Measurements from ENCODE around the gene ZNF444. TPM values are rescaled to one million over a fixed set of nuclear protein-coding genes. Genes with fewer than 3 reads are reported as not detected.

Gene ZNF444
- total RNA-seq, 4 donors from 2014 or later, result 32.0 to 78.2 (median 52.1) TPM

GRCh38 chr19:56099638-56100539, 41.2 kb upstream of the ZNF444 start:
- Histone ChIP-seq H3K27ac (replicated peaks in 1 of 4) (no peak overlapping the region), H3K36me3 (peaks cover 11 to 71% (median 59%) of the 10 kb centered on the region in 4 donors), H3K4me1 (peaks cover 16 to 41% (median 23%) of the 10 kb centered on the region in 4 donors), H3K4me3 (no peak overlapping the region), H3K9me3 (no peaks in the 10 kb centered on the region), H3K27me3 (no peaks in the 10 kb centered on the region)
- intact Hi-C loops (cut with DNase I), result no loop called here
- TF ChIP-seq POLR2A (IDR thresholded peaks at IDR 0.05; ENCODE audit: low read depth) (no peak), POLR2AphosphoS5 (IDR thresholded peaks at IDR 0.05) (no peak), CTCF (IDR thresholded peaks at IDR 0.05) (no peak), EP300 (IDR thresholded peaks at IDR 0.05) (no peak)
- DNase-seq (ENCODE audit: extremely low spot score), result no peak
- 95% methylated on average over 29 of the region's 31 CpGs for WGBS

GRCh38 chr19:56101095-56101494, 40.0 kb upstream of the ZNF444 start:
- TF ChIP-seq EP300 (IDR thresholded peaks at IDR 0.05), result no peak
- no peak for TF ChIP-seq POLR2AphosphoS5 (IDR thresholded peaks at IDR 0.05)
- intact Hi-C loops (cut with DNase I), result no loop called here
- Histone ChIP-seq H3K36me3 (peaks cover 11 to 65% (median 52%) of the 10 kb centered on the region in 4 donors), H3K4me3 (no peak overlapping the region), H3K27me3 (no peaks in the 10 kb centered on the region), H3K27ac (replicated peaks in 1 of 4) (no peak overlapping the region), H3K9me3 (no peaks in the 10 kb centered on the region), H3K4me1 (peaks cover 27 to 50% (median 35%) of the 10 kb centered on the region in 4 donors)
- WGBS, result 83% methylated on average over 18 of the region's 25 CpGs
- DNase-seq (ENCODE audit: extremely low spot score), result no peak

GRCh38 chr19:56101746-56102535, 39.1 kb upstream of the ZNF444 start:
- DNase-seq (ENCODE audit: extremely low spot score), result no peak
- intact Hi-C loops (cut with DNase I), result no loop called here
- 87% methylated on average over 32 of the region's 34 CpGs for whole genome bisulfite sequencing
- H3K9me3 ChIP-seq, result no peaks in the 10 kb centered on the region
- peaks cover 11 to 65% (median 52%) of the 10 kb centered on the region in 4 donors for H3K36me3 ChIP-seq
- TF ChIP-seq POLR2A (IDR thresholded peaks at IDR 0.05; ENCODE audit: low read depth) (no peak), CTCF (IDR thresholded peaks at IDR 0.05) (no peak), POLR2AphosphoS5 (IDR thresholded peaks at IDR 0.05) (no peak), EP300 (IDR thresholded peaks at IDR 0.05) (no peak)
- H3K27ac ChIP-seq (replicated peaks in 1 of 4), result no peak overlapping the region
- peaks cover 34 to 56% (median 42%) of the 10 kb centered on the region in 4 donors for H3K4me1 ChIP-seq
- H3K27me3 ChIP-seq, result no peaks in the 10 kb centered on the region
- H3K4me3 ChIP-seq, result no peak overlapping the region

- WGBS, result 77% methylated on average over 6 of the region's 20 CpGs
- H3K36me3 ChIP-seq, result peaks cover 11 to 53% (median 44%) of the 10 kb centered on the region in 4 donors
- H3K27me3 ChIP-seq, result no peaks in the 10 kb centered on the region
These were observed 38.0 kb upstream of the ZNF444 start for GRCh38 chr19:56103027-56103614.

More at GRCh38 chr19:56103027-56103614, 38.0 kb upstream of the ZNF444 start:
- H3K9me3 ChIP-seq, result no peaks in the 10 kb centered on the region
- intact Hi-C loops (cut with DNase I), result no loop called here
- H3K27ac ChIP-seq (replicated peaks in 1 of 4), result peak overlapping the region in 1 of 4 donors; percentile 31
- peaks cover 40 to 56% (median 49%) of the 10 kb centered on the region in 4 donors for H3K4me1 ChIP-seq
- DNase-seq (ENCODE audit: extremely low spot score), result no peak
- no peak overlapping the region for H3K4me3 ChIP-seq
- TF ChIP-seq POLR2A (IDR thresholded peaks at IDR 0.05; ENCODE audit: low read depth) (no peak), EP300 (IDR thresholded peaks at IDR 0.05) (no peak), POLR2AphosphoS5 (IDR thresholded peaks at IDR 0.05) (no peak), CTCF (IDR thresholded peaks at IDR 0.05) (no peak)

Data from esophagus muscularis mucosa (tissue), 4 donors.